H1 (cell line): ENCODE measurements around the gene CD47. TPM values are rescaled to one million over a fixed set of nuclear protein-coding genes. Genes with fewer than 3 reads are reported as not detected.

Source experiments
- CTCF ChIA-PET: fragments of 300-600 bp; sonication (Branson Sonifier 250); formaldehyde crosslinking; loops from one replicate; lab custom pipeline; 2021; ENCODE audit not compliant: partially characterized antibody; lab: Charles Lee
- POLR2A ChIA-PET: fragments of 300-600 bp; sonication (Branson Sonifier 250); formaldehyde crosslinking; loops from one replicate; lab custom pipeline; 2021; ENCODE audit warnings: inconsistent platforms; ENCODE audit not compliant: partially characterized antibody; lab: Charles Lee
- DNase-seq, 2 experiments: peaks; one replicate each; pipeline versions ENCODE4 v3.0.0 to v3.0.0-alpha.2; 2010 to 2022; ENCODE audit warnings: low spot score in 2 of 2, low read depth in 1 of 2, mixed read lengths in 1 of 2
- FAIRE-seq: peaks from 2 replicates; lab custom pipeline; 2011; peaks lifted over from hg19 to GRCh38; lab: Jason Lieb, UNC
- H2AFZ ChIP-seq: 2 replicates; pipeline ENCODE4 v1.8.1; 2012; ENCODE audit warnings: low read length, inconsistent platforms
- H2AK5ac ChIP-seq: 2 replicates; pipeline ENCODE4 v1.6.1; 2013; ENCODE audit warnings: low read depth, low read length
- H2BK120ac ChIP-seq: replicated peaks from 2 replicates; pipeline ENCODE3; 2013; ENCODE audit warnings: low read depth, low read length, inconsistent platforms
- H2BK12ac ChIP-seq: 2 replicates; pipeline ENCODE4 v1.6.1; 2013; ENCODE audit warnings: low read depth, low read length
- H2BK15ac ChIP-seq: 2 replicates; pipeline ENCODE4 v1.6.1; 2013; ENCODE audit warnings: low read length
- H2BK20ac ChIP-seq: 2 replicates; pipeline ENCODE4 v1.6.1; 2013; ENCODE audit warnings: low read length
- H2BK5ac ChIP-seq: 2 replicates; pipeline ENCODE4 v1.6.1; 2013; ENCODE audit warnings: low read depth, low read length
- H3K14ac ChIP-seq: 2 replicates; pipeline ENCODE4 v1.6.1; 2013; ENCODE audit warnings: inconsistent platforms; ENCODE audit not compliant: insufficient read length
- H3K18ac ChIP-seq: 2 replicates; pipeline ENCODE4 v1.6.1; 2013; ENCODE audit warnings: low read length; ENCODE audit errors: extremely low read depth
- H3K23ac ChIP-seq: 2 replicates; pipeline ENCODE4 v1.6.1; 2013; ENCODE audit warnings: inconsistent platforms; ENCODE audit not compliant: insufficient read length
- H3K23me2 ChIP-seq: 2 replicates; pipeline ENCODE4 v1.6.1; 2013; ENCODE audit warnings: low read depth, low read length
- H3K27ac ChIP-seq: 2 replicates; pipeline ENCODE4 v1.6.1; 2011; ENCODE audit warnings: low read depth, low read length, inconsistent platforms
- H3K27me3 ChIP-seq, 4 experiments: replicated peaks in 1 of 4; 1 replicate in 1 of 4; 2 replicates in 3 of 4; pipeline versions ENCODE4 v1.6.1 to v1.8.1; 2011 to 2013; ENCODE audit warnings: low read length in 3 of 4, mild to moderate bottlenecking in 3 of 4, inconsistent platforms in 2 of 4, mixed read lengths in 2 of 4, moderate library complexity in 1 of 4; ENCODE audit not compliant: control insufficient read depth in 3 of 4, insufficient read depth in 3 of 4; ENCODE audit errors: extremely low read depth in 1 of 4
- H3K36me3 ChIP-seq, 4 experiments: 2 replicates each; pipeline versions ENCODE4 v1.6.1 to v1.8.1; 2011 to 2013; ENCODE audit warnings: mild to moderate bottlenecking in 4 of 4, low read length in 3 of 4, moderate library complexity in 2 of 4, control low read depth in 1 of 4, inconsistent platforms in 1 of 4; ENCODE audit not compliant: insufficient read depth in 4 of 4, control insufficient read depth in 2 of 4
- H3K4ac ChIP-seq: replicated peaks from 2 replicates; pipeline ENCODE3; 2013; ENCODE audit warnings: low read length, low read depth, mixed read lengths, inconsistent platforms; ENCODE audit not compliant: insufficient read length
- H3K4me1 ChIP-seq, 4 experiments: replicated peaks in 1 of 4; 1 replicate in 1 of 4; 2 replicates in 3 of 4; pipeline versions ENCODE4 v1.6.1 to v1.8.1; 2011 to 2013; ENCODE audit warnings: low read length in 3 of 4, inconsistent platforms in 2 of 4, mixed read lengths in 1 of 4; ENCODE audit not compliant: insufficient read depth in 4 of 4, control insufficient read depth in 3 of 4
- H3K4me2 ChIP-seq, 2 experiments: 2 replicates each; pipeline versions ENCODE4 v1.6.1 to v1.8.1; 2011 to 2013; ENCODE audit warnings: low read depth in 2 of 2, low read length in 2 of 2, control low read depth in 1 of 2, inconsistent platforms in 1 of 2, mild to moderate bottlenecking in 1 of 2; ENCODE audit not compliant: insufficient read depth in 1 of 2
- H3K4me3 ChIP-seq, 4 experiments: fragments of 200-600, 300-600 bp in 1 of 4; sonication (generic), shearing (Covaris generic), sonication (Bioruptor Twin) in 1 of 4; 2 replicates each; pipeline versions ENCODE4 v1.5.1 to v1.8.1; 2011 to 2016; ENCODE audit warnings: low read length in 4 of 4, low read depth in 3 of 4, control low read depth in 2 of 4, inconsistent platforms in 2 of 4, mild to moderate bottlenecking in 2 of 4, mixed read lengths in 1 of 4, moderate library complexity in 1 of 4; ENCODE audit not compliant: insufficient read depth in 2 of 4; ENCODE audit errors: extremely low read depth in 1 of 4
- H3K56ac ChIP-seq: replicated peaks from 2 replicates; pipeline ENCODE3; 2013; ENCODE audit warnings: low read depth, mild to moderate bottlenecking, mixed read lengths, low read length, inconsistent platforms; ENCODE audit not compliant: insufficient read length
- H3K79me1 ChIP-seq: 2 replicates; pipeline ENCODE4 v1.6.1; 2013; ENCODE audit warnings: low read depth, low read length, control low read depth
- H3K79me2 ChIP-seq, 2 experiments: 2 replicates each; pipeline versions ENCODE4 v1.6.1 to v1.8.1; 2012 to 2013; ENCODE audit warnings: low read length in 2 of 2, mild to moderate bottlenecking in 2 of 2, inconsistent platforms in 1 of 2; ENCODE audit not compliant: insufficient read depth in 2 of 2, control insufficient read depth in 1 of 2
- H3K9ac ChIP-seq, 4 experiments: replicated peaks in 1 of 4; 1 replicate in 1 of 4; 2 replicates in 3 of 4; pipeline versions ENCODE4 v1.6.1 to v1.8.1; 2011 to 2013; ENCODE audit warnings: low read depth in 3 of 4, low read length in 3 of 4, control low read depth in 2 of 4, mild to moderate bottlenecking in 2 of 4, moderate library complexity in 2 of 4, inconsistent platforms in 1 of 4; ENCODE audit errors: extremely low read depth in 1 of 4
- H3K9me3 ChIP-seq, 2 experiments: 2 replicates each; pipeline versions ENCODE4 v1.6.1 to v1.8.1; 2012 to 2013; ENCODE audit warnings: mild to moderate bottlenecking in 2 of 2, moderate library complexity in 2 of 2, control low read depth in 1 of 2, inconsistent platforms in 1 of 2, low read depth in 1 of 2, low read length in 1 of 2, mixed read lengths in 1 of 2; ENCODE audit not compliant: insufficient read depth in 2 of 2
- H4K20me1 ChIP-seq, 2 experiments: replicated peaks in 1 of 2; 2 replicates each; pipeline versions ENCODE3 to v1.8.1; 2011 to 2013; ENCODE audit warnings: inconsistent platforms in 2 of 2, low read length in 2 of 2, mild to moderate bottlenecking in 1 of 2; ENCODE audit not compliant: insufficient read depth in 2 of 2, control insufficient read depth in 1 of 2
- H4K5ac ChIP-seq: 2 replicates; pipeline ENCODE4 v1.6.1; 2013; ENCODE audit warnings: low read length, low read depth, mixed read lengths, inconsistent platforms; ENCODE audit not compliant: insufficient read length
- H4K8ac ChIP-seq: 2 replicates; pipeline ENCODE4 v1.8.0; 2013; ENCODE audit warnings: mild to moderate bottlenecking, moderate library complexity, low read length, inconsistent platforms; ENCODE audit not compliant: insufficient read depth; ENCODE audit errors: extremely low read depth
- H4K91ac ChIP-seq: replicated peaks from 2 replicates; pipeline ENCODE3; 2013; ENCODE audit warnings: low read length, mixed read lengths, inconsistent platforms; ENCODE audit not compliant: insufficient read length
- BCL11A ChIP-seq, 2 experiments: IDR thresholded peaks; one replicate each; pipeline ENCODE4 v1.6.1; 2011; ENCODE audit warnings: low read depth in 2 of 2, low read length in 2 of 2, mild to moderate bottlenecking in 2 of 2
- BRCA1 ChIP-seq: IDR thresholded peaks from 2 replicates; pipeline ENCODE4 v1.6.1; 2012; ENCODE audit warnings: low read depth, low read length, improper control_type of control experiment
- CHD2 ChIP-seq: IDR thresholded peaks from 2 replicates; pipeline ENCODE4 v1.6.1; 2012; ENCODE audit warnings: low read length, improper control_type of control experiment
- E2F6 ChIP-seq: IDR thresholded peaks from 2 replicates; pipeline ENCODE4 v1.6.1; 2012; ENCODE audit warnings: inconsistent platforms
- KDM1A ChIP-seq: fragments of 200-600, 300-600 bp; sonication (generic); IDR thresholded peaks from 2 replicates; pipeline ENCODE4 v1.7.1; 2016; ENCODE audit warnings: mild to moderate bottlenecking, low read length, borderline replicate concordance
- MAFK ChIP-seq: IDR thresholded peaks from 2 replicates; pipeline ENCODE4 v1.6.1; 2012; ENCODE audit warnings: low read depth, mild to moderate bottlenecking, improper control_type of control experiment, low read length
- MAX ChIP-seq: IDR thresholded peaks from 2 replicates; pipeline ENCODE4 v1.6.1; 2012; ENCODE audit warnings: inconsistent platforms
- NANOG ChIP-seq: IDR thresholded peaks from 2 replicates; pipeline ENCODE4 v1.6.1; 2011; ENCODE audit warnings: low read length, low read depth, mild to moderate bottlenecking, inconsistent platforms; ENCODE audit not compliant: insufficient read depth, poor library complexity, severe bottlenecking
- POU5F1 ChIP-seq: IDR thresholded peaks from 2 replicates; pipeline ENCODE4 v1.6.1; 2011; ENCODE audit warnings: low read depth, mild to moderate bottlenecking, low read length, moderate library complexity
- RBBP5 ChIP-seq: IDR thresholded peaks from 2 replicates; pipeline ENCODE4 v1.7.1; 2012; ENCODE audit warnings: low read depth, mild to moderate bottlenecking, inconsistent platforms, low read length, moderate library complexity, borderline replicate concordance
- RXRA ChIP-seq: IDR thresholded peaks from 2 replicates; pipeline ENCODE4 v1.6.1; 2011; ENCODE audit warnings: low read depth, mild to moderate bottlenecking, low read length, moderate library complexity; ENCODE audit not compliant: insufficient read depth
- SAP30 ChIP-seq: fragments of 300-600 bp; sonication (generic); IDR thresholded peaks from 2 replicates; pipeline ENCODE4 v1.7.1; 2012; ENCODE audit warnings: low read length, moderate library complexity, mild to moderate bottlenecking, inconsistent platforms; ENCODE audit not compliant: insufficient read depth, insufficient replicate concordance
- WGBS, 2 experiments: shearing (Covaris generic) in 1 of 2; methylation state at CpG; one replicate each; pipeline versions ENCODE4 v1.1.6 to v1.1.7; 2013 to 2015; ENCODE audit warnings: low lambda C conversion rate in 2 of 2, mixed read lengths in 2 of 2, inconsistent platforms in 1 of 2, low coverage in 1 of 2, missing lambda C conversion rate in 1 of 2; ENCODE audit not compliant: insufficient replicate concordance in 2 of 2, insufficient coverage in 1 of 2, insufficient read length in 1 of 2; ENCODE audit errors: extremely low coverage in 1 of 2, missing lambda C conversion rate in 1 of 2; 5-methylcytosine and 5-hydroxymethylcytosine counted together
- polyA plus RNA-seq, 7 experiments: library from polyadenylated mRNA; depleted of rRNA in 3 of 7; stranded (reverse) in 5 of 7; unstranded in 2 of 7; fragments of >200 nt in 5 of 7; fragments of 200-250 nt in 2 of 7; gene quantifications; 1 replicate in 5 of 7; 2 replicates in 1 of 7; 4 replicates in 1 of 7; pipeline versions ENCODE4 v1.2.1 to v1.2.3, GENCODE V29; 2011 to 2013; ENCODE audit warnings: missing spikeins in 2 of 7, mixed read lengths in 2 of 7
- total RNA-seq: library from RNA; stranded (reverse); fragmentation: NEBNext Ultra II Directional; extraction: Animal tissue kit (Norgen Biotek cat#: 25700); gene quantifications from 2 replicates; pipeline ENCODE4 v1.2.1, GENCODE V29; 2021

The CD47 gene
- total and polyA plus RNA-seq, 2 of the 8 experiments (the other 6 are each of a cell fraction or from before 2014, with no cell fraction given): 14.4 to 19.3 TPM

- no peak overlapping the region for H4K91ac ChIP-seq
- H3K4me1 ChIP-seq: no peaks in the 10 kb centered on the region; a peak in 1 of 7 replicates
- 85% methylated on average over 2 of the region's 2 CpGs; no CpG with 5 or more reads in 1 of the 2 experiments for WGBS, 2 experiments
- H3K79me2 ChIP-seq: no peaks in the 10 kb centered on the region
- no peak overlapping the region for H3K18ac ChIP-seq
- no peak overlapping the region for H3K4ac ChIP-seq
- TF ChIP-seq MAFK (no peak), MAX (no peak), RXRA (no peak), BCL11A (IDR thresholded peaks at IDR 0.05; ENCODE audit: low read depth in 2 of 2, low read length in 2 of 2) (no peak), CHD2 (no peak), NANOG (no peak), E2F6 (no peak), RBBP5 (no peak), KDM1A (no peak), BRCA1 (no peak), SAP30 (no peak), POU5F1 (no peak)
- no peak overlapping the region for H3K9ac ChIP-seq
- H4K5ac ChIP-seq: no peak overlapping the region
- H2BK20ac ChIP-seq: no peak overlapping the region
- H3K36me3 ChIP-seq: no peaks in the 10 kb centered on the region
- ChIA-PET POLR2A (no interaction called here), CTCF (interaction anchor here (1.0 kb wide), 1 partner anchor 125 kb away, joined by 3 read pairs; no protein-coding TSS in a partner anchor)
- H4K20me1 ChIP-seq: no peaks in the 10 kb centered on the region
- no peak overlapping the region for H3K4me3 ChIP-seq
- H3K27ac ChIP-seq: no peak overlapping the region
- no peak for DNase-seq
- no peak overlapping the region for H4K8ac ChIP-seq
- FAIRE-seq: no peak
- no peak overlapping the region for H2BK15ac ChIP-seq
- no peak overlapping the region for H3K4me2 ChIP-seq
- H2BK5ac ChIP-seq: no peak overlapping the region
- H2BK120ac ChIP-seq: no peak overlapping the region
- no peak overlapping the region for H2BK12ac ChIP-seq
- no peaks in the 10 kb centered on the region for H3K23me2 ChIP-seq
- H3K56ac ChIP-seq: no peak overlapping the region
- no peak overlapping the region for H2AFZ ChIP-seq
- H3K9me3 ChIP-seq: peaks cover 4 to 8% of the 10 kb centered on the region in 2 experiments; a peak in 1 of 4 replicates
- no peaks in the 10 kb centered on the region for H3K27me3 ChIP-seq
- no peak overlapping the region for H2AK5ac ChIP-seq
- no peaks in the 10 kb centered on the region for H3K79me1 ChIP-seq
- H3K14ac ChIP-seq: no peak overlapping the region
- H3K23ac ChIP-seq: no peak overlapping the region
Observed at GRCh38 chr3:108028896-108029295, 61.9 kb downstream of the CD47 start.
